NCI-H526 treated with DMSO at 0.1 percent for 48 hours (cell line): ENCODE measurements around the gene ISCA1.
"Not testable (repeated sequence)": the region's sequence is repeated elsewhere in the genome, so short reads cannot be mapped to it uniquely, and the experiment has no call there.

ENCODE experiments used
- DNase-seq: peaks from one replicate; lab custom pipeline; 2025; lab: John Stamatoyannopoulos, UW

Gene ISCA1

DNA sequence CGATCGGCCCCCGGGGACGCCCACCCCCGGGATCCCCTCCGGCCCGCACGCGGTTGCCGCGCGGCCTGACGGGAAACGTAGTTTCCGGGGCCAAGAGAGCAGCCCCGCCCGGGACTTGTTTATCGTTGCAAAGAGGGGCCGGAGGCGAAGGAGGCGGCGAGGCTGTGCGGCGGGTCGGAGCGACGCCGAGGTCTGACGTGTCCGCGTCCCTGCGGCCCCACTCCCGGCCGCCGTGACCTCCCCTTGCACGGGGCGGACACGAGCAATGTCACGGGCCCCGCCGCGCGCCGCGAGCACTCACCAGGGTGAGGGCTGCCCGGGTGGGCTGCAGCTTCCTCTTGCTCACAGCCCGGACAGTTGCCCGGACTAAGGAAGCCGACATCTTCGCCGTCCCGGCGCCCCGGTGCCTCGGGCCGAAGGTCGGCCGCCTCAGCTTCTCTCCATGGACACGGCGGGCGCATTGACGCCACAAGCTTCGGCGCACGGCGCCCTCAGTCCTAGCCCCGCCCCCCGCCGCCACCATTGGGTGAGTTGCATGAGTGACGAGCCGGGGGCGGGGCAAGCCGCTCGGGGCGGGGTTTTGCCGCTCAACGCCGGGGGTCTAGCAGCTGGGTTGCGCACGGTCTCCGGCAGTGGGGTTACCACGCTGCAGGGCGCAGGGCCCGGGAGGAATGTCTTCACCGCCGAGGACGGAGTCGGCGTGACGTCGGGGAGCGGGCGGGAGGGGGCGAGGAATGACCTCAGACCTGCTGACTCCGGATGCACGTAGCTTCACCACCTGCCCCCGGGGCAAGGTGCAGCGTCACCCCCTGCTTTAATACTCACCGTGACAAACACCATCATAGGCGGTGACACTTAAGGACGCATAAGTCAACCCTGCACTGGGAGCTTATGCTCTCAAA lies at the start of gene ISCA1:
TSS of gene ISCA1 (minus strand) at position 462 of the 902 bp plus-strand sequence. CDS start at position 382, 80 bp downstream.
- peak; percentile 52 for DNase-seq

DNA sequence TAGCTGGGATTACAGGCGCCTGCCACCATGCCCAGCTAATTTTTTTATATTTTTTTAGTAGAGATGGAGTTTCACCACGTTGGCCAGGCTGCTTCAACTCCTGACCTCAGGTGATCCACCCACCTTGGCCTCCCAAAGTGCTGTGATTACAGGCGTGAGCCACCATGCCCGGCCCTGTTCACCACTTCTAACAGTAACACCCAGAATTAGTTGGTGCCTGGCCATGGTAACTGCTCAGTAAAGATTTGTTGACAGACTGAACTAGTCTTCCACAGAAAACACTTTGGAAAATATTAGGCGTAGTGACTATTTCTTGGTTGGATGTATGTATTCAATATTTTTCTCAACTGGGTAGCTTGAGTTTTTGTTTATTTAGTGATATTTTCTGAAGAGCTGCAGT lies 47.8 kb upstream of the ISCA1 start:
- no peak for DNase-seq

DNA sequence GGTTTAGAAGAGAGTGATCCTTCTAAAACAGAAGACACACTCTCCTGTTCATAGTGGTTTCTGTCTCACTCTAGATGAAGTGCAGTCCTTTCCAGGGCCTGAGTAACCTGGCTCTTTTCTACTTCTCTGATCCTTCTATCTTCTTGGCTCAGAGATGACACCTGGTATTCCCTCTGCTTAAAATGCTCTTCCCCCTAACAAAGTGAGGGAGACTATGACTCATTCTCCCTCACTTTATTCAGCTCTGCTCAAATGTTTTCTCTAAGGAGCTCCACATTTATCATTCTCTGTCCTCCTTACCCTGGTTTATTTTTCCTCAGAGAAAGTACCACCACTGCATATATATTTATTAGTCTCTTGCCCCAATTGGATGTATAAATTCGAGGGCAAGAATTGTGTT lies 47.3 kb upstream of the ISCA1 start:
- DNase-seq, result no peak

DNA sequence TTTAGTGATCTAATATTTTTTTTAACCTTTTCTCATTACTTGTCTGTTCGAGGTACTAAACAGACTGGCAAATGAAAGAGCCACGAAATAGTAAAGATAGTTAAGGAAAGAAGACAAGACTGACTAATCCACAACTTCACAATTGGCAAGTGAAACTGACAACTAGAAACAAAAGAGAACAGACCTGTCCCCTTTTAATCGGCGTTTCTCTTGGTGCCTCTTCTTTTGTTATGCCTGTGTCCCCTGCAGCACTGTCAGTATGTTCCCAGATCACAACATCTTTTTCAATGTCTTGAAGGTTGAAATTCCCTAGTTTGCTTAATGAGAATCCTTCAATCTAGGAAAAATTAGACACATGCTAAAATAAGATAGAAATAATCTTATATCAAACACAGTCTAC lies 45.8 kb upstream of the ISCA1 start:
- no peak for DNase-seq

DNA sequence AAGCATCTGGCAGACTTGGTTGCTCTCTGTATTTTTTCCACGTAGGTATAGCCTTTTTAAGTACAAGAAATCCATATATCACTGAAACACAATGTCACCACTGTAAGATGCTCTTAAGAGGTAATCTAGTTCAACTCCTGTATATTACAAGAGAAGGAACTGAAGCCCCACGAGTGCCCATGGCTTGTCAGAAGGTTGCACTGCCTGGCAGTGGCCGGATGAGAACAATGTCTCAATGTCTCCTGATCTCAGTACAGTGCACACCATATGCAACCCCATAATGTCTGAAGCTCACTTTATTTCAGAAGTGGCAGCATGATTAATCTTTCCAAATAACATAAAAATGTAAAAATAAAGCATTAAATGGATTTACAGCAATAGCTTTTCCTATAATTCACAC lies 44.2 kb upstream of the ISCA1 start:
- DNase-seq, result no peak

DNA sequence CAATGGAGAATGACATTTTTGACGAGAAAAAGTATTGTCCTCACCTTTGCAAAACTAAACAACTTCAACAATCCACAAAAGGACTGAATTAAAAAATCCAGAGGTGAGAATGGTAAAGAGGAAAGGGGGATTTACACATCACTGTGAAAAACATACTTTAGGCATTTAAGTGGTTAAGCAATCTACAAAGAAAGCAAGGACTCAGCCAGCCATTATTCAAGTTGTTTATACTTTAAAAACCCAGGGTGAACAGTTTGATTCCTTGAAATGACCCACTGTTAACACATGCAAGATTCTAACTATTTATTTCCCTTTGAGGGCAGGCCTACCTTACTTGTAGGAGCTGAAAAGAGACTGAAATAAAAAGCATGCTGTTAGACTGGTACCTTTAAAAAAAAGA lies 42.6 kb upstream of the ISCA1 start:
- no peak for DNase-seq

DNA sequence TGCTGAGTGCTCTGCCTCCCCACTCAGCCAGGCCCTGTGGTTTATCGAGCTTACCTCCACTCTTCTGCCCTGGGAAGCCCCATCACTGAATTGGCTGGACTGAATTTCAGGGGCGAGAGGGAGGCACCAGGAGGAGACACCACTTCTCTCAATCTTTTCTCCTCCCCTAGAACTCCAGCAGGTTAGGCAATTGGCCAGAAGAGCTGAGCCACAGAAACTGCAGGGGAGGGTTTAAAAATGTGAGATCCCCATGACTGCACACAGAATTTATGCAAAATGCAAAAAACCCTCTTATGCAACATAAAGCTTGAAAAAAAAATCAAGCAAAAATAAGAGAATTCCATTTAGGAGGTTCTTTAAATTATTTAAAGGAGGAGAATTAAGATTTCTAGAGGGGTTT lies 42.0 kb upstream of the ISCA1 start:
- no peak for DNase-seq

DNA sequence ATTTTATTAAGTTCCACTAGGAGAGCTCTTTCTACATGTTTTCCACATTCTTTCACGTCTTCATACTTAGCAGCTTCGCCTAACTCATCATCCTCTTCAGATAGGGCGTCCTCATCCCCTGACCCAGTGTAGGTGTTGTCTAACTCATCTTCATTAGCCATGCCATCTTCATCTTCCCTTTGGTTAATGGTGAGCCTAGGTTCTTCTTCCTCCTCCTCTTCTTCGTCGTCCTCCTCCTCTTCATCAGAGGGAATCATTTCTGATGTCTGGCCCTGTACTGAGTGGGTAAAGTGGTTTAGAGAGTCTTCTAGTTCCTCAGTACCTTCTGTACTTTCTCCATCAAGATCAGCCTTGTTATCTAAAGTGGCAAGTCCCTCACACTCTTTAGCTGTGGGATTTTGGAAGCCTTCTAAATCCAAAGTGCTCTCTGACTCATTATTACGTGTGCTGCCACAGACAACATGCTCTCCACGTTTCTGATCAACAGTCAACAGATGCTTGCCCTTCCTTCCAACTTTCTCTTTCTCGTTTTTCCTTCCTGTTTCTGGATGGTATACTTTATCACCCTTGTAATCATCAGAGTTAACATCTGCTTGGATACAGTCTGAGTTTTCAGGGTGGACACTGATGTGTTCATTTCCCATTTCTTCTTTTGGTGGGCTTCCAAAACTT lies 40.8 kb upstream of the ISCA1 start:
- DNase-seq, result no peak

DNA sequence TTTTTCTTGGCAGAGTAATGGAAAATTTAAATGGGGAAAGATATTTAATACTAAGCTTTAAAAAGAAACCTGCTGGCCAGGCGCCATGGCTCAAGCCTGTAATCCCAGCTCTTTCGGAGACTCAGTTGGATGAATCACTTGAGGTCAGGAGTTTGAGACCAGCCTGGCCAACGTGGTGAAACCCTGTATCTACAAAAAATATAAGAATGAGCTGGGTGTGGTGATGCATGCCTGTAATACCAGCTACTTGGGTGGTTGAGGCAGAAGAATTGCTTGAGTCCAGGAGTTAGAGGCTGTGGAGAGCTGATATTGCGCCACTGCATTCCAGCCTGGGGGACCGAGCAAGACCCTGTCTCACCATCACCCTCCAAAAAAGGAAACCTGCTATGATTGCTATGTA lies 39.0 kb upstream of the ISCA1 start:
- DNase-seq, result no peak

DNA sequence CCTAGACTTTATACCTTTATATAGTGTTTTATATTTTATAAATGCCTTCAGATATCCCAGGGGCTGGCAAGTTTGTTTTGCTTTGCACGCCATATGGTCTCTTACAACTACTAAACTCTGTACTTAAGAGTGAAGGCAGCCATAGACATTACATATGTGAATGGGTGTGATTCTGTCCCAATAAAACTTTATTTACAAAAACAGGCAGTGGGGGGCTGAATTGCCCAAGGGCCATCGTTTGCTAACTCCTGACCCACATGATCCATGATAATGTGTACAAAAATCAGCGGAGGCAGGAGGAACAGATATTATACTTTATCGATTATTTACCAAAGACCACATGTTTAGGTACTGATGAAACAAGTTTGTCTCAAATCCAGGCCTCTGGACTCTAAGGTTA lies 35.8 kb upstream of the ISCA1 start:
- DNase-seq, result no peak

DNA sequence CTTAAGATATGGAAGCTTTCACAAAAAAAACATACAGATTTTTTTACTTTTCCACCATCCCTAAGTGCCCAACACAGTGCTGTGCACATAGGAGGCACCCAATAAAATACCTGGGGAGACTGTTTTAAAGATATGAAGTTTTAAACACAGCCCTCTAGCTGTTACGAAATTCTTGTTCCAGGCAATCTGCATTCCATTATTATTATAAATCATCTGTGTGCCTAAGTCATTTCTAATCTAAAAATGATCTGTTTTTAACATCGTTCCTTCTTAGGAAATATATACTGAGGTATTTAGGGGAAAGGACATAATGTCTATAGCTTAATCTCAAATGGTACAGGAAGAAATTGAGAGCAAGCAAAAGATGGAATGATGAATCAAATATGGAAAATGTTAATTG lies 32.7 kb upstream of the ISCA1 start:
- no peak for DNase-seq

DNA sequence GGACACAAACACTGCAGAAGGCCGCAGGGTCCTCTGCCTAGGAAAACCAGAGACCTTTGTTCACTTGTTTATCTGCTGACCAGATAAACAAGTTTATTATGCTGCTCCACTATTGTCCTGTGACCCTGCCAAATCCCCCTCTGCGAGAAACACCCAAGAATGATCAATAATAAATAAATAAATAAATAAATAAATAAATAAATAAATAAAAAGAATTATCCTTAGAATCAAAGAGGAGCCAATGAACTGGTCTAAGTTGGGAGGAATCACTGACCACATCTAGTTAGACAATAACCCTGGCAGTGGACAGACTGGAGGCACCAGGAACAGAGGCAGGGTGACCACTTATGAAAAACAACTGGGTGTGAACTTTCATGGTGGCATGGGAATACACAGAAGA lies 30.6 kb upstream of the ISCA1 start:
- DNase-seq, result not testable (repeated sequence)

DNA sequence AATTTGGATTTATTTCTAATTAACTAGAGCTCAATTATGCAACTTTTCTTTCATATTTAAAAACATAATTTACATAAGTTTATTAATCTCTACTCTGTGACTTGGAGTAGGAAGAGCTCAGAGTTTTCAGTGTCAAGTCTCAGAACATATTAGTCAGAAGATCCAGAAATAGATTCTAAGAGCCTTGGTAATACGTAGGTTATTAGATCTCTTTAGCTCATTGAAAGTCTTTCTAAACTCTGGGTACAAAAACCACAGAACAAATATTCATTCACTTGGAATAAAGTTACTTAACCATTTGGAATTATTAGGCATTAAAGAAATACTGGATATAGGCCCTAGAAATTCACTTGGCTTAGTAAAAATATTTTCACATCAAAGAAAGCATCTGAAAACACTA lies 26.3 kb upstream of the ISCA1 start:
- DNase-seq, result no peak

DNA sequence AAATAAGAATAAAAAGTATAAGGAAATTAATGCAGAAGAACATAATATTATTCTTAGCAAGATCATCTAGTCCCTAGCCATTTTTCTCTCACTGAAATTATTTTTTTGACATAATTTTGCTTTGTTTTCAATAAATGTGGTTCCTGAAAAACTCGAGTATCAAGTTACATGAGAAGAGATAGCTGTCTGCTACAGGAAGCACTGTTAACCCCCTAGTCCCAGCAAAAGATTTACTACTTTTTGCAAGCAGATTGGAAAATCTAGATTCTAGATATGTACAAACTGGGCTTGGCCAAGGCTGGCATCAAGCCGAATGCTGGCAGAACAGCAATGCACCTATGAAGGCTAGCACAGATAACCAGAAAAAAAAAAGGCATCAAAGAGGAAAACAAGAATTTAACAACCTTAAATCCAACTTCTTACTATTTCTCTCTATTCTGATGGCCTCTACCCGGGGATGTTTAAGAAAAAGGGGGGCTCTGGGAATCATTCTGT lies 21.9 kb upstream of the ISCA1 start:
- no peak for DNase-seq

DNA sequence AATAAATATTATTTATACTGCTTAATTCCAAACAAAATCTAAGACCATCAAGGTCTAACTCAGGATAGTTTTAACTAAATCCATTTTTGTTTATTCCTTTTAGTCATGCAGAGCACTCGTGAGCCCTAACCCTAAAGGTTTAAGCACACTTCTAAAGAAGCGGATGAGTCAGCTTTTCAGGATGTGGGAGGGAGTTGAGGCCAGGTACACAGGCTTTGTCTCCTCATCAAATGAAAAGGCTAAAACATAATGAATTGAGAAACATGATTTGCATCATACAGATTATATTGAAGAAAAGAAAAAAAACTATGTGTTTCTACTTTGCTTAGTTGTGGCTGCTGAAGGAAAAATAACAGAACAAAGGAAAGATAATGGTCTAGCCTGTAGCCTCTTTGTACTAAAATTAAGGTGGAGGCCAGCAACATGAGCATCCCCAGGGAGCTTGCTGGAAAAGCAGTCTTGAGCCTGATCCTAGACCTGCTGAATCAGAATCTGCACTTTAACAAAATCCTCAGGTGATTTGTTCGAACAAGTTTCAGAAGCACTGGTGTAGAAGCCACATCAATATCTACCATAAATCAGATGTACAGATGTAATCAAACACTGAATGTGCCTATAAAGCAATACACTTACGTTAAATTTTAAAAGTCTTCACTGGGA lies 21.1 kb upstream of the ISCA1 start:
- DNase-seq, result no peak

DNA sequence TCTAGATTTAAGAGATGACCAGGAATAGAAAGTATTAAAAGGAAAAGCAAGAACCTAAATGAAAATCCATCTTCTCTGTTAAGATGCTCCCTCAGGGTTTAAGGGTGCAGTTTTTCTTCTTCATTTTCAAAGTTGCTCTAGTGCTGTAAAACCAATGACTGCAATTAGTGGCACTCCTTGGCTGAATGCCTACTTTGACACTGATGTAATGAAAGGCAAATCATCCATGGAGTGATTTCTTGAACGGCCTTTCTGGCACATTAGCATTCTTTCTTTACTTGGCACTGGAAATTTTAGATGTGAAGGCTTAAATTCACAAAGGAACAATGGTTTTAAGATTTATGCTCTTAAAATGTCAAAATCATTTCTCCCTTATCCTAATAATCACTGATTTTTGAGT lies 19.3 kb upstream of the ISCA1 start:
- no peak for DNase-seq

DNA sequence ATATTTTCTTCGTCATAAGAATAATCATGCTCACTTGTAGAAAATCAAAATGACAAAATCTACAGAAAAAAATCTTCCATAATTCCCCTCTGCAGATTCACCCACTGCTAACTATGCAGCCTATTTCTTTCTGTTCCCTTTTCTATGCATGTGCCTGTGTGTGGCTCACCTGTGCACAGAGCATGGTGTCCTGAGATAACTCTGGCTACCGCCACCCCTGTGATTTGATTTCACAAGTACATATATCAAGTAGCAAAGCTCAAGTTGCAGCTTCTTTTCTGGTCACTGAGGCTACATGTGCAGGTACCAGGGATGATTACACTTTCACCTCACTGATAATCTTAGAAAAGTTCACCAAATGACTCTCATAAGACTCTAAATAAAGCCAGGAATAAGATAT lies 18.4 kb upstream of the ISCA1 start:
- DNase-seq, result no peak

DNA sequence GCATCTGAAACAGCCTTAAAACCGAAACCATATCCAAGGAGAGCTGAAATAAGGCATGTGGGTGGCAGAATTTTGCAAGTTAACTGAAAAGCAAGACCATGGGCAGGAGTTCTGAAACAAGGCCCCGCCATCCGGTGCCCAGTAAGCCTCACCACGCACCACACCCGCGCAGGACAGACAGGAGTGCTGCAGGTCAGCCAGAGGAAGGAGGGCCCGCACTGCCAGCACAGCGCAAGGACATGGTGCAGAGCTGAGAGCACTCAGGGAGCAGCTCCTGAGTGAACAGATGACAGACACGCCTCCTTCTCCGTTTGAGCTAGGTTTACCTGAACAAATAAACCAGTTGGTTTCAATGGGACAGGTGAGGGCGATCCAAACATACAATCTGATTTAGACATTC lies 16.5 kb upstream of the ISCA1 start:
- DNase-seq, result no peak

DNA sequence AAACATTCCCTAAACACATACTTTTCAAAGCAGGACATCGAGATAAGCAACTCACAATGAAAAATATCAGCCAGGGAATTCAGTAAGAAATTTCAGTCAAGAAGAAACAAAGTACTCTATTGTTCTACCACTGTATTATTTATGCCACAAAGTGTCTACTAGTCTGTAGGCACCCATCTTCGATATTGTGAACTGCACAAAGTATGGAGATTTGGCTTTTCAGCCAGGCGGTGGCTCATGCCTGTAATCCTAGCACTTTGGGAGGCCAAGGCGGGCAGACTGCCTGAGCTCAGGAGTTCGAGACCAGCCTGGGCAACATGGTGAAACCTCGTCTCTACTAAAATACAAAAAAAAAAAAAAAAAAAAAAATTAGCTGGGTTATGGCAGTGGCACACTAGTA lies 8.0 kb upstream of the ISCA1 start:
- peak; percentile 24 for DNase-seq

DNA sequence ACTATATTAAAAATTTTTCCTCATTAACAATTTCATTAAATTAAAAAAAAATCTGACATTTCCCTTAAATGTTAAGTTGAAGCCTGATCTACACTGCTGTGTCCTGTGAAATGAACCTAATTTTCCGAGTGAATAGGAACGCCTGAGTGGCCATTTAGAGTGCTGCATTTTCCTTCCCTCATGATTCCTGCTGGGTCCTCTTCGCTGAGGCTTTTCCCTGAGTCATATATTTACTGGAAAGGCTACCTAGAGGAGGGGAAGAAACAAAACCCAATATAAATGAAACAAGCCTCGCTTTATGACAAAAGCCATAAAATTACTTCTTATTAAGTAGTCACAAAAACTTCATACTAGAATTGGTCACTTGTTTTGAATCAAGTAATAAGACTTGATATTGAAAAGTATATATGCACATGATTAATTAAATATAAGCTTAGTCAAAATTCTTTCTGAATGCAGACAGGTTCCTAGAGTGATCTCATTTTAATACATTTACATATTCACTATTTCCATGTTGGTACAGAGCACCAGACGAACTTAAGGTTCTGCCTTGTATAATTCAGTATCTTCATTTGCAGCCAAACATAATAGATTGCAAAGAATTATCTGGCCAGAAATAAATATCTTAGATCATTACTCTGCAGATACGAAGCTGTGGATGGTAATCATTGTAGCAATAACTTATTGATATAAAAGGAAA lies 6.3 kb upstream of the ISCA1 start:
- DNase-seq, result peak; percentile 48

DNA sequence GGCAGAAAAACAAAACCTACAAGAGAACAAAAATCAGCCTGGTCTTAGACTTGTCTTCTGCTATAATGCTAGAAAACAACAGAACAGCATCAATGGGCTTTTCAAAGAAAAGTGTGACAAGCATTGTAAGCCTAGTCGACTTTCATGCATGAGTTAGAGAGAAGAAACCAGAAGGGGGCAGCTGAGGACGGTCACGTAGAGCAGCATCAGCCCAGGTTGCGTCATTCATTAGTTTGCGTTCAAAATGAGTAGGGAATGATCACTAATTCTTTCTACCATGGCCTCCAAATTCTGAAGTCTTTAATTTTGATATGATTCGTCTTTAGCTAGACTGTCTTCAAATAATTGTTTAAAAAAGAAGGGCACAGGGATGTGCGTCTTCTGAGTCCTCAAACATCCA lies 4.7 kb upstream of the ISCA1 start:
- DNase-seq, result peak; percentile 17

DNA sequence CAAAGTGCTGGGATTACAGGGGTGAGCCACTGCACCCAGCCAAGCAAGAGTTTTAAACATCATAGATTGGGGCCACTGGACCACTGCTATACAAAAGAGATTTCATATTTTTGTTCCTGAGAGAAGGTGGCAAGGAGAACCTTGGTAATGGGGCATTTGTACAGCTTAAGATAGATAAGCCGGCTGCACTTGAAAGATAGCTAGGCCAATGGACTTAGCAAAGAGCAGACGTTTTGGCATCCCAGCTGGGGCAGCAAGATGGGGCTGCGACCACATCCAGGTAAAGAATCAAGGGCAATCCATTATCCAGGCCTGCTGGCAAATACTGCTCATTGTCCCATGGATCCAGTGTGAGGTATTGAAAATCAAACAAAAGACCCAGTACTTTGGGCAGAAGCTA lies 3.9 kb upstream of the ISCA1 start:
- no peak for DNase-seq
